GM12878 (cell line): ENCODE results near the gene CEP83. TPM values are rescaled to one million over a fixed set of nuclear protein-coding genes. Genes with fewer than 3 reads are reported as not detected.

Experiments
- ATAC-seq: fragments of 200-7000 bp; cut with Tn5 transposase; 3 replicates; pipeline ENCODE4 v1.9.1; 2020; ENCODE audit warnings: mild to moderate bottlenecking, moderate library complexity
- BruUV-seq: library from RNA; stranded (reverse); fragments of 400-500 nt; replicated peaks from 2 replicates; lab custom pipeline; 2021; lab: Mats Ljungman, UMichigan
- CTCF ChIA-PET: fragments of 300-600 bp; sonication (Branson Sonifier 250); formaldehyde crosslinking; extraction: SDS; loops from one replicate; lab custom pipeline; 2021; ENCODE audit warnings: inconsistent platforms; lab: Yijun Ruan, JAX
- POLR2A ChIA-PET: fragments of 350-600 bp; formaldehyde crosslinking; extraction: SDS; loops from one replicate; lab custom pipeline; 2021; ENCODE audit warnings: inconsistent platforms; lab: Charles Lee
- RAD21 ChIA-PET: fragments of 300-600 bp; sonication (Branson Sonifier 250); formaldehyde crosslinking; loops from one replicate; lab custom pipeline; 2023; ENCODE audit warnings: antibody characterized with exemption; ENCODE audit not compliant: unreplicated experiment; lab: Charles Lee
- SMC1A ChIA-PET: fragments of 300-600 bp; sonication (Branson Sonifier 250); formaldehyde crosslinking; loops from one replicate; lab custom pipeline; 2023; ENCODE audit not compliant: unreplicated experiment, uncharacterized antibody; lab: Charles Lee
- DNase-seq: peaks from one replicate; pipeline ENCODE4 v3.0.0-alpha.2; 2011; ENCODE audit warnings: low read depth, low spot score
- FAIRE-seq: peaks from 3 replicates; lab custom pipeline; 2011; peaks lifted over from hg19 to GRCh38; lab: Jason Lieb, UNC
- H2AFZ ChIP-seq: 2 replicates; pipeline ENCODE4 v1.6.0; 2011; ENCODE audit warnings: low read depth, low read length, control low read depth; ENCODE audit not compliant: control insufficient read depth
- H3K27ac ChIP-seq: 2 replicates; pipeline ENCODE4 v1.5.1; 2011; ENCODE audit warnings: control low read depth; ENCODE audit not compliant: control insufficient read depth, insufficient read depth
- H3K27me3 ChIP-seq, 2 experiments: replicated peaks in 1 of 2; 2 replicates each; pipeline versions ENCODE4 v1.6.0 to v1.6.1; 2011; ENCODE audit warnings: low read length in 1 of 2; ENCODE audit not compliant: control insufficient read depth in 2 of 2, insufficient read depth in 2 of 2
- H3K36me3 ChIP-seq, 2 experiments: 2 replicates each; pipeline ENCODE4 v1.5.1; 2011; ENCODE audit warnings: low read length in 1 of 2; ENCODE audit not compliant: control insufficient read depth in 2 of 2, insufficient read depth in 2 of 2
- H3K4me1 ChIP-seq: 2 replicates; pipeline ENCODE4 v1.6.1; 2011; ENCODE audit warnings: mild to moderate bottlenecking, low read length, moderate library complexity, mixed read lengths; ENCODE audit not compliant: control insufficient read depth, insufficient read depth
- H3K4me2 ChIP-seq: 2 replicates; pipeline ENCODE4 v1.6.0; 2011; ENCODE audit warnings: control low read depth; ENCODE audit not compliant: control insufficient read depth, insufficient read depth
- H3K4me3 ChIP-seq: fragments of 200-600 bp; sonication (generic); 2 replicates; pipeline ENCODE4 v1.5.1; 2016
- H3K79me2 ChIP-seq: 2 replicates; pipeline ENCODE4 v1.6.0; 2011; ENCODE audit warnings: low read length; ENCODE audit not compliant: control insufficient read depth, insufficient read depth
- H3K9ac ChIP-seq: 2 replicates; pipeline ENCODE4 v1.8.0; 2011; ENCODE audit warnings: low read length, control low read depth, mixed read lengths; ENCODE audit not compliant: control insufficient read depth, insufficient read depth
- H3K9me3 ChIP-seq: replicated peaks from 3 replicates; pipeline ENCODE4 v1.5.1; 2011; ENCODE audit warnings: mild to moderate bottlenecking, low read length; ENCODE audit not compliant: control insufficient read depth, insufficient read depth
- H4K20me1 ChIP-seq: 2 replicates; pipeline ENCODE4 v1.6.0; 2011; ENCODE audit not compliant: control insufficient read depth, insufficient read depth
- MLLT1 ChIP-seq: fragments of 450-650 bp; IDR thresholded peaks from 2 replicates; pipeline ENCODE4 v1.6.1; 2016; ENCODE audit warnings: mild to moderate bottlenecking
- MTA3 ChIP-seq: IDR thresholded peaks from 2 replicates; pipeline ENCODE4 v1.6.1; 2012; ENCODE audit warnings: low read length, inconsistent platforms, borderline replicate concordance
- NKRF ChIP-seq: fragments of 450-650 bp; conservative IDR thresholded peaks from 2 replicates; pipeline ENCODE4 v1.6.1; 2017; ENCODE audit warnings: mild to moderate bottlenecking, moderate library complexity
- NR2C1 ChIP-seq: fragments of 450-650 bp; IDR thresholded peaks from 2 replicates; pipeline ENCODE4 v1.6.1; 2017; ENCODE audit warnings: antibody characterized with exemption, mild to moderate bottlenecking, moderate library complexity
- NR2F1 ChIP-seq: fragments of 450-650 bp; conservative IDR thresholded peaks from 2 replicates; pipeline ENCODE4 v1.6.1; 2017; ENCODE audit warnings: mild to moderate bottlenecking
- PAX8 ChIP-seq: fragments of 450-650 bp; IDR thresholded peaks from 2 replicates; pipeline ENCODE4 v1.6.1; 2017; ENCODE audit warnings: mild to moderate bottlenecking, moderate library complexity
- PBX3 ChIP-seq: IDR thresholded peaks from 2 replicates; pipeline ENCODE4 v1.6.1; 2011; ENCODE audit warnings: mild to moderate bottlenecking, low read depth, low read length, moderate library complexity; ENCODE audit not compliant: insufficient replicate concordance
- PKNOX1 ChIP-seq: fragments of 450-650 bp; IDR thresholded peaks from 2 replicates; pipeline ENCODE4 v1.6.1; 2016; ENCODE audit warnings: mild to moderate bottlenecking
- POLR2A ChIP-seq: IDR thresholded peaks from 2 replicates; pipeline ENCODE4 v1.6.1; 2011; ENCODE audit warnings: low read depth, mild to moderate bottlenecking, low read length
- RAD21 ChIP-seq: IDR thresholded peaks from 2 replicates; pipeline ENCODE4 v1.6.1; 2011; ENCODE audit warnings: mild to moderate bottlenecking, low read depth, low read length, moderate library complexity; ENCODE audit not compliant: insufficient read depth
- SIN3A ChIP-seq: IDR thresholded peaks from 2 replicates; pipeline ENCODE4 v1.6.1; 2012; ENCODE audit warnings: low read depth, low read length, improper control_type of control experiment
- SMAD5 ChIP-seq: IDR thresholded peaks from 2 replicates; pipeline ENCODE4 v1.6.1; 2016; ENCODE audit warnings: antibody characterized with exemption, low read depth
- SMARCA5 ChIP-seq: fragments of 450-650 bp; IDR thresholded peaks from 2 replicates; pipeline ENCODE4 v1.6.1; 2017; ENCODE audit warnings: mild to moderate bottlenecking
- SREBF1 ChIP-seq: IDR thresholded peaks from 2 replicates; pipeline ENCODE4 v1.6.1; 2012; ENCODE audit warnings: mild to moderate bottlenecking, low read length
- SUPT20H ChIP-seq: IDR thresholded peaks from 2 replicates; pipeline ENCODE4 v1.6.1; 2011; ENCODE audit warnings: low read depth, mild to moderate bottlenecking, low read length, moderate library complexity, borderline replicate concordance; ENCODE audit not compliant: control insufficient read depth
- TCF12 ChIP-seq: IDR thresholded peaks from 2 replicates; pipeline ENCODE4 v1.6.1; 2011; ENCODE audit warnings: low read depth, mild to moderate bottlenecking, low read length
- TCF7 ChIP-seq: IDR thresholded peaks from 2 replicates; pipeline ENCODE4 v1.6.1; 2014; ENCODE audit warnings: antibody characterized with exemption, borderline replicate concordance
- ZBTB33 ChIP-seq: fragments of 450-650 bp; IDR thresholded peaks from 2 replicates; pipeline ENCODE4 v1.6.1; 2017; ENCODE audit warnings: mild to moderate bottlenecking
- WGBS: methylation state at CpG from one replicate; pipeline ENCODE4 v1.1.6; 2016; ENCODE audit warnings: low lambda C conversion rate; ENCODE audit not compliant: insufficient replicate concordance, insufficient coverage; ENCODE audit errors: missing lambda C conversion rate; 5-methylcytosine and 5-hydroxymethylcytosine counted together
- in situ Hi-C: fragments of 300-500 bp; cut with MboI; formaldehyde crosslinking; loops from 9 replicates; pipeline ENCODE4 v1.14.3; 2018; ENCODE audit warnings: mixed read lengths
- intact Hi-C: fragments of 100-400 bp; cut with micrococcal nuclease; formaldehyde crosslinking; loops from one replicate; pipeline ENCODE4 v1.14.2; 2022; ENCODE audit not compliant: unreplicated experiment
- polyA plus RNA-seq, 11 experiments: library from polyadenylated mRNA; depleted of rRNA in 4 of 11; unstranded in 6 of 11; stranded (reverse) in 5 of 11; fragments of >200 nt; fragmentation: Nextera tagmentation in 4 of 11; fragmentation: Illumina TruSeq in 1 of 11; extraction: Ambion mirVana in 4 of 11; extraction: Trizol in 1 of 11; gene quantifications; 1 replicate in 1 of 11; 2 replicates in 10 of 11; pipeline versions ENCODE4 v1.2.1 to v1.2.3, GENCODE V29; 2011 to 2016; ENCODE audit warnings: inconsistent platforms in 2 of 11, missing spikeins in 2 of 11, low read depth in 1 of 11
- total RNA-seq, 4 experiments: library from RNA; depleted of rRNA in 3 of 4; stranded (reverse); fragments of >200 nt in 3 of 4; fragmentation: Illumina TruSeq in 1 of 4; extraction: Trizol in 1 of 4; gene quantifications; 2 replicates each; pipeline versions ENCODE4 v1.2.1 to v1.2.3, GENCODE V29; 2013 to 2021

The CEP83 gene
- total and polyA plus RNA-seq, 10 of the 15 experiments (the other 5 are each of a cell fraction or from before 2014, with no cell fraction given), result 4.3 to 39.0 (median 22.5) TPM

- Histone ChIP-seq H3K27me3 (no peaks in the 10 kb centered on the region), H3K79me2 (peaks cover 20% of the 10 kb centered on the region), H2AFZ (peak overlapping the region; percentile 72), H4K20me1 (no peaks in the 10 kb centered on the region), H3K4me3 (peak overlapping the region; percentile 12; the same call in 1 of the 2 replicates), H3K4me2 (peak overlapping the region; percentile 83), H3K36me3 (peaks cover 0 to 3% of the 10 kb centered on the region in 2 experiments; a peak in 1 of 4 replicates), H3K27ac (peak overlapping the region; percentile 65), H3K9me3 (peaks cover 11% of the 10 kb centered on the region), H3K9ac (peak overlapping the region; percentile 51), H3K4me1 (peaks cover 11% of the 10 kb centered on the region)
- intact Hi-C loops, result no loop called here
- in situ Hi-C loops, result no loop called here
- FAIRE-seq (peak; percentile 74), DNase-seq (no peak), ATAC-seq (peak; percentile 75)
- BruUV-seq, result no TSS peak
- 82% methylated on average over 5 of the region's 5 CpGs for WGBS
- ChIA-PET CTCF (interaction anchor here (1.2 to 4.8 kb wide), 10 partner anchors 19 to 932 kb away, joined by 3 to 29 read pairs (median 6); no protein-coding TSS in a partner anchor), RAD21 (interaction anchor here (1.0 to 2.7 kb wide), 4 partner anchors 22 to 300 kb away, joined by 3 to 13 read pairs (median 8); no protein-coding TSS in a partner anchor), POLR2A (interaction anchor here (0.9 kb wide), 1 partner anchor 23 kb away, joined by 4 read pairs; no protein-coding TSS in a partner anchor), SMC1A (interaction anchor here (0.6 to 3.1 kb wide), 16 partner anchors 10 to 332 kb away, joined by 3 to 19 read pairs (median 4); no protein-coding TSS in a partner anchor)
- TF ChIP-seq NR2C1 (no peak), TCF12 (no peak), SMAD5 (no peak), PBX3 (peak; percentile 39), PKNOX1 (peak; percentile 61; the same call in 1 of the 2 replicates), MLLT1 (no peak), SMARCA5 (no peak), SUPT20H (no peak), NKRF (no peak), SIN3A (no peak), RAD21 (no peak), MTA3 (no peak), POLR2A (no peak), PAX8 (no peak), TCF7 (no peak), ZBTB33 (0 out of 2 replicates have a peak, but pooled peaks have one; percentile 37), SREBF1 (no peak), NR2F1 (no peak)
These were observed 24.1 kb downstream of the CEP83 start for GRCh38 chr12:94435511-94435927.
